SH-SY5Y (cell line): Measurements from ENCODE around the gene FRY.

Experiments
- GATA2 ChIP-seq: IDR thresholded peaks from 2 replicates; pipeline ENCODE4 v1.6.1; 2011; ENCODE audit warnings: mild to moderate bottlenecking, low read depth, low read length
- GATA3 ChIP-seq: IDR thresholded peaks from 2 replicates; pipeline ENCODE4 v1.6.1; 2011; ENCODE audit warnings: low read depth, mild to moderate bottlenecking, low read length, moderate library complexity

Gene FRY

DNA sequence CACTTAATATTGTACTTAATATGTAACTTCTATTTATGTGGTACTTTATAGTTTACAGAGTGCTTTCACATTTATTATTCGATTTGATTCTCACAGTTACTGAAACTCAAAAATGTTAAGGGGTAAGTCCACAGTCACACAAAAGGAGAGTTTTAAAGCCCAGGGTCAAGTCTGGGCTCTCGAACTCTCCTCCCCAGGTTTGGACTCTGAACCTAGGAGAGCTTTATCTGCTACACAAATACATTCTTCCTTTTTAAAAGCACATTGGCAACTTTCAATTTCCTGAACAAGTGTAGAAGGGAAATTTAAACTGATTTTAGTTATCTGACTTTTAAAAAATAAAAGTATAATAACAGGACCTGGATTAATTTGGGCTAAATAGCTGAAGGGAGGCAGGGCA lies 144.4 kb downstream of the FRY start:
- TF ChIP-seq GATA2, result no peak
- no peak for TF ChIP-seq GATA3

DNA sequence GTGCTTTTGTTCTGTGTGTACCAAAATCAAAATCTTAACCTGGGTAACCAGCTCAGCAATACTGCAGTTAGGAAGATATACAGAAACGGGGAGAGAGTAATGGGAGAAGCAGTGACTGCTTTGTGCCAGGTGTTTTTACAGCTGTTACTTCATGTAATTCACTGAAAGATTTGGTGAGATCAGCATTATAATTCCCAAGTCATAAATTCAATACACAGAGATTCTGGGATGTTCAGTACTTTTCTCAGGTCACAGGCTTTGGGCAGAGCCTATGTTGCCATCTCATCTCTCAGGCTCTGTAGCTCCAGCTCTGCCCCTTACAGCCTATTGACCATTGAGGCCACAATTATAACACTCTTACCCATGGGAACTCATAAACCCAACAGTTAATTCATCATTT lies 145.1 kb downstream of the FRY start:
- TF ChIP-seq GATA3 (no peak), GATA2 (no peak)

DNA sequence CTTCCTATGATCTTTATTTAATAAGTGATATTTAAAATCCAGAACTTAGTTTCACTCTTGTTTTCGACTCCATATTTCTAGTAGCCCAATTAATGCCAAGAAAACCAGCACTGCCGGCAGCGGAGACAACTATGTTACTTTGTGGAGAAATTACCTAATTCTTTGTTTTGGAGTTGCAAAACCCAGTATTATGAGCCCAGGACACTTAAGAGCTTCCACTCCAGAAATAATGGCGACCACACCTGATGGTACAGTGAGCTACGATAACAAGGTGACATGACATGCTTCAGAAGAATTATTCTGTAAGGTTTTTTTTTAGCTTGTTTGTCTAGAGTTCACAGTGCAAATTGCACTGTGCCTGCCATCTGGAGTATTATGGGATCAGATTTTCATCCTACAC lies 147.2 kb downstream of the FRY start:
- TF ChIP-seq GATA3, result no peak
- no peak for TF ChIP-seq GATA2

DNA sequence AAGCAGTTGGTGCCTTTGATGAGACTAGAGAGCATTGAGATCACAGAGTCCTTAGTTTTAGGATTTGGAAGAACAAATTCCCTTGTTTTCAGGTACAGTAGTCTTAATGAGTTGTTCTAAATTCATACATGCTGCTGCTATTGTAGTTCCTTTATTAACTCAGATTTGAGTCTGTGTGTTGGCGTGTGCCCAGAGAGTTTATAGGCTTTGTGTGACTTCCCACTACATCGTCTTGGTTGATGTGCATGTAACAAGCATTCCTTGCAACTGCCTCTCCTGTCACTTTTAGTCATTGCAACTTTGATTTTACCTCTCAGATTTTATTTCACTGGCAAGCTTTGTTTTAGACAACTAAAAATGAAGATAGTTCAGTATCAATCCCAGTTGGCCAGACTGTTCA lies 148.1 kb downstream of the FRY start:
- TF ChIP-seq GATA2 (no peak), GATA3 (no peak)

DNA sequence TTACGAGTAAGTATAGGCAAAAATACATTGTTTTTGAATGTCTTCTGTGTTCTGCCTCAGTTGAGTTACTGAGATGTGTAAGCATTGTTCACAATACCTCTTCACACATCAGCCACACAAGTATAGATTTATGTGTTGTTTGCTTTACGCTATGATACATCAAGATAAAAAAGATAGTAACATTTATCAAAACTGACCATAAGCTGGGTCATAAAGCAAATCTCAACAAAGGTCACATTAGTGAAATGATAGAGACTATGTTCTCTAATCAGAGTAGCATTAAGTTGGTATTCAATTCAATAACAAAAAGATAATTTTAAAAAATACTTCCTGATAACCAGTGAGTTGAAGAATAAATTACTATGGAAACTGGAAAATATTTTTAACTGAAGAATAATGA lies 156.1 kb downstream of the FRY start:
- TF ChIP-seq GATA3 (no peak), GATA2 (no peak)

DNA sequence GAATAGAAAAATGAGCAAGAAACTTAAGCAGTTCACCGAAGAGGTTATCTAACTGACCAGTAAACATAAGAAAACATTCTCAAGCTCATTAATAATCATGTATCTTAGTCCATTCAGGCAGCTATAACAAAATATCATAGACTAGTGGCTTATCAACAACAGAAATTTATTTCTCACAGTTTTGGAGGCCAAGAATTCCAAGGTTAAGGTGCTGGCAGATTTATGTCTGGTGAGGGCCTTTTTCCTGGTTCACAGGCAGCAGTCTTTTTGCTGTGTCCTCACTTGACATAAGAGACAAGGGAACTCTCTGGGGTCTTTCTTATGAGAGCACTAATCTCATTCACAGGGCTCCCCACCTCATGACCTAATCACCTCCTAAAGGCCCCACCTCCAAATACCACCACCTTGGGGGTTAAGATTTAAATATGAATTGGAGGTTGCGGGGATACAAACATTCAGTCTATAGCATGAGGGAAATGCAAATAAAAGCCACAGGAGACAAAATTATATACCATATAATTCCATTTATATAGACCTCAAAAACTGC lies 160.0 kb downstream of the FRY start:
- TF ChIP-seq GATA3 (no peak), GATA2 (no peak)

DNA sequence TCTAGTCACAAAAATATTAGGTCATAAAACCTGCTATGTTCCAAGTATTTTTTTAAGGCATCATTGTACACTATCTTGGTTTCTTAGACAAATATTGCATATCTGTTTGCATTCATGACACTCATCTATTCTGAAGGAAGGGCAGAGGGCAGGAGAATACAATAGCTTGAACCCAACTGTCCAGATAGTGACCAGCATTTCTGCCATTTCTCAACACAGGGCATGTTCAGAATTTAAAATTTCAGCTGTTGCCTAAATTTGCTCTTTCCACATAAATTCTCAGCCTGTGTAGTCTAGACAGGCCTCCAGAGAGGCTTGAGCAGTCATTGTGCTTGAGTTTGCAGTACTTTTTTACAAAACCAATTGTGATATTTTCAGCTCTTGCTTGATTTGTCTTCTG lies 164.1 kb downstream of the FRY start:
- TF ChIP-seq GATA2 (no peak), GATA3 (no peak)

DNA sequence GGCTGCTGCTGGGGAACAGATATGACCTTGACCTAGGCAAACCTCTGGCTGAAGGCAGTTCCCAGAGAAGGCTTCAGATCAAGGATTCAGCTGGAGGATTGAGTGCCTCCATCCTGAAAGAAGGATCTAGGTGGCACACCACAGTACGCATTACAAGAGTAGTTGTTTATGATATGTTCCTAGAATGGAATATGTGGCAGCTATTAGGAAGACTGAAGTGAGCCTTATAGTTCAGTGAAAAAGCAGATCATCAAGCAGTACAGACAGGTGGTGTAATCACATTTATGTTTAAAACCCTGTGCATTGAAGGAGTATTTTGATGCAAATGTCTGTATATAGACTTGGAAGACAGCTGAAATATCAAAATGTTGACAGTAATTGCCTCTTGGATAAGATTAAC lies 167.6 kb downstream of the FRY start:
- TF ChIP-seq GATA2 (no peak), GATA3 (no peak)

DNA sequence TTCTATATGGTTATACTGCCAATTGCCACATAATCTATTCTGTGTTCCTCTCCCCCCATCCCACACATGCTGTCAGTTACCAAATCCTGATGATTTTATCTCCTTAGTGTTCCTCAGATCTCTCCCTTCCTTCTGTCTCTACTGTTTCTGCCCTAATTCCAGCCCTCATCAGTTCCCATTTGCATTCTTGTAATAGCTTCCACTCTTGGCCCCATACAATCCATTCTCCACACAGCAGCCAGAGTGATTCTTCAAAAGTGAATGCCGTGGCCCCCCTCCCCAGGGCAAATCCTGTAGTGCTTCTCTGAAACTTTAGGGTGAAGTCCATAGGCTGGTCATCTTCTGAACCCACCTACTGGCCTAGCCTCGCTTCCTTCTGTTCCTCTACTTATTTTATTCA lies 169.2 kb downstream of the FRY start:
- TF ChIP-seq GATA2 (no peak), GATA3 (no peak)

DNA sequence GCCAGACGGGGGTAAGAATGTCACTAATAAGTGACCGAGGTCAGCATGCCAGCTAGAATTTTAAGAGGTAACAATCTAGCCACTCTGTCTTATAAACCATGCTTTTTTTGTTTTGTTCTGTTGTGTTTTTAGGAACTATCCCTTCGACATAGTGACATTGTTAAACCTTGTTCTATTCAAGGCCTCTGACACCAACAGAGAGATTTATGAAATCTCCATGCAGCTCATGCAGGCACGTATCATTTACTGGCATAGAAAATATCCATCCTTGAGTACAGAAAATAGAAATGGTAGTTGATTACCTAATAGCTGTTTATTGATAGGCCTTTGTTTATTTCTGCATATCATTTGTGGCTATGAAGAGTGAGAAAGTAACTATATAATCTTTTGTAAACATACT lies 170.2 kb downstream of the FRY start:
- no peak for TF ChIP-seq GATA3
- TF ChIP-seq GATA2, result no peak

DNA sequence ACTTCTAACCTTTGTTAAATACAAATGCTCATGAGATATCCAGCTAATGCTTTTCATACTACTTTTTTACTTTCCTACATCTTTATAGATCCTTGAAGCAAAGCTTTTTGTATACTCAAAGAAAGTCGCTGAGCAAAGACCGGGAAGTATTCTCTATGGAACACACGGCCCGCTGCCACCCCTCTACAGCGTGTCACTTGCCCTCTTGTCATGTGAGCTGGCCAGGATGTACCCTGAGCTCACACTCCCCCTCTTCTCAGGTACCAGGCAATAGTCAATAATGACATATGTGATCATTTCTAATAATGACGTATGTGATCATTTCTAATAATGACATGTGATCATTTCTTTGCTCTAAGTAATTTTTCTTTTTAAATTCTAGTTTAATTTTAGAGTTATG lies 170.7 kb downstream of the FRY start:
- TF ChIP-seq GATA2 (no peak), GATA3 (no peak)

DNA sequence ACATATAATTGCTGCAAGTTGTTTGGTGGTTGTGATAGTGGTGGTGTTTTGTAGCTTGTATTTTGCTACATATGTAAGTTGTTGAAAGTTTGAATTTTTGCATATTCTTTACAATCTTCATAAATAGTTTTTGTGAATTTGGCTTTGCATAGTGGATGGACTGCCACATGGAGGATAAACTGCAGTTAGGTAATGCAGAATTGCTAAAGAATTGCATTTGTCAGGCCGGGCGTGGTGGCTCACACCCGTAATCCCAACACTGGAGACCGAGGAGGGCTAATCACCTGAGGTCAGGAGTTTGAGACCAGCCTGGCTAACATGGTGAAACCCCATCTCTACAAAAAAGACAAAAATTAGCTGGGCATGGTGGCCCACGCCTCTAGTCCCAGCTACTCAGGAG lies 171.6 kb downstream of the FRY start:
- no peak for TF ChIP-seq GATA2
- TF ChIP-seq GATA3, result no peak

DNA sequence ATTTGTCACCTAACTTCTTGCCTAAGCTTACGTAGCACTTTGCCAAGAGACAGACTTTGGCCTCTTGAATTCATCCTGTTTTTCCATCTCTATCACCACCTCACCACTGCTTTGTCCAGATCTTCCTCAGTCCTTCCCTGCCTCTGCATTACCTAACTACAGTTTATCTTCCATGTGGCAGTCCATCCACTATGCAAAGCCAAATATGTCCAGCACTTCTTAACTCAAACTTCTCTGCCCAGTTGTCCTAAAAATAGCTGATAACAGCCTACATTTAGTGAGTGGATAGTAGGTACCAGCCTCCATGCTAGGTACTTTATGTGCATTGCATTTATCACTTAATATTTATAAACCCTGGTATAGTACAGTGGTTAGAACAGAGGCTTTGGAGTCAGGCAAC lies 172.2 kb downstream of the FRY start:
- TF ChIP-seq GATA3 (no peak), GATA2 (no peak)

DNA sequence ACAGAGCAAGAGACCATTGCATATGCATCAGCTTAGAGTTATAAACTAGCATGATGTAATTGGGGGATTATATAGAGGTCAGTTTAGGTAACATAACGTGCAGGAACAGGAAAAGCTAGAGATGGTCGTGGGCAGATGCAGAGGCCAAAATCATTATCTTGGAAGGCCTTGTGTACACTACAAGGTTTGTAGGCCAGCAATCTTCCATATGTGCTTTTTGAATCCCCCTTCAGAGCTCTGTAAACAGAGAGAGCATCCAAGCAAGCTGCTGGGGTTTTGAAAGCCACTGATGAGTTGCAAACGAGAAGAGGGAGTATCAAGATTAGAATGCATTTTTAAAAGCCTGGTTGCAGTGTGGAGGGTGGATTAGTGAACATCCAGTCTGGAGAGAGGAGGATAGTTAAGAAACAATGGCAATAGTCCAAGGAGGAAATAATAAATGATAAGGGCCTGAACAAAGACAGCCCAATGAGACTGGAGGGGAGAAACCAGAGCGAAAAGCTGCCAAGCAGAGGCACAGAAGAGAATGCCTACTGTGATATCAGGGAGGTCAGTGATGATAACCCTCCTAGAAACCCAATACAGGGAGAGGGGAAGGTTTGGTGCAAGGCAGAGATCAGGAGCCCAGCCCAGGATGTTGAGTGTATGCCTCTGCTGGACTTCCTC lies 174.0 kb downstream of the FRY start:
- TF ChIP-seq GATA2 (no peak), GATA3 (no peak)

DNA sequence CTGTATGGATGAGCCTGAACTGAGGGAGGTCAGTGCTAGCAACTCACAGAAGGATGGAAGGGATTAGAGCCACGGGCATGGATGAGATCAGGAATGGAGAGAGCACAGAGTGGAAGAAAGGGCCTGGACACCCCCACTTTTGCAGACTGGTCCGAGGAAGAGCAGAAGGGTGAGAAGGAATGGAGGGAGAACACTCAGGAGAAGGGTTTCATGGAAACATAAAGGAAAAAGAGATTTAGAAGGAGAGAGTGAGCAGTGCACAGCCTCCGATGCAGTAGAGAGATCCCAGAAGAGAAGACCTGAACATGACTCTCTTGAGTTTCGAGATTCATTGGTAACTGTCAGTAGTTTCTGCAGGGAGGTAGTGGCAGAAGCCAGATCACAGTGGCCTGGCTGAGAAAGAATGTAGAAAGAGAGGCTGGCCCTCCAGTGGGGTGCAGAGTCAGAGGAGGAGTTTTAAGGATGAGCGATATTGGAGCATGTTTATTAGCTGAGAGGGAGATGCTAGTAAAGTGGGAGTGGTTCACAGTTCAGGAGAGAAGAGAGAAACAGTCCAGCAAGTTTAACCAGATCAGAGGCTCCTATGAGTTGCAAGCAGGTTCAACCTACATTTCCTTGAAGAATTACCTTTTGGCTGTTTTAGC lies 174.6 kb downstream of the FRY start:
- TF ChIP-seq GATA2 (no peak), GATA3 (no peak)

DNA sequence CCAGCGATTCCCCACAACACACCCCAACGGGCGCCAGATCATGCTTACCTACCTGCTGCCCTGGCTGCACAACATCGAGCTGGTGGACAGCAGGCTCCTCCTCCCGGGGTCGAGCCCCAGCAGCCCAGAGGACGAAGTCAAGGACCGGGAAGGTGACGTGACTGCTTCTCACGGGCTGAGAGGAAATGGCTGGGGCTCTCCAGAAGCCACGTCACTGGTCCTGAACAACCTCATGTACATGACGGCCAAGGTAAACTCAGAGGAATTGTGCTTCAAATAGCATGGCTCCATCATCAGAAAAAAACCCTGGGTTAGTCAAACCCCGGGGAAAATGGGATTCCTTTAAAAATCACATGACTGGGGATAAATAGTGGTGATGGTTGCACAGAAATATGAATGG lies 177.3 kb downstream of the FRY start:
- TF ChIP-seq GATA2 (no peak), GATA3 (no peak)
